ENCODE data around the gene POU5F2.

Gene POU5F2

GRCh38 chr5:93741136-93741811, at the start of gene POU5F2:
POU5F2 (minus strand) TSS chr5:93741600; CDS start chr5:93741563, 37 bp downstream.
- Mint-ChIP-seq H3K36me3 (peaks cover 56% of the 10 kb centered on the region), H3K4me3 (no peak within 1 kb of the TSS), H3K9me3 (peaks cover 13% of the 10 kb centered on the region), H3K4me1 (no peaks in the 10 kb centered on the region), H3K27me3 (no peaks in the 10 kb centered on the region), H3K27ac (no peak within 1 kb of the TSS)

GRCh38 chr5:93790401-93790800, 49.0 kb upstream of the POU5F2 start:
- Mint-ChIP-seq H3K4me1 (no peaks in the 10 kb centered on the region), H3K36me3 (peaks cover 10% of the 10 kb centered on the region), H3K9me3 (no peaks in the 10 kb centered on the region), H3K27ac (no peak overlapping the region), H3K27me3 (no peaks in the 10 kb centered on the region), H3K4me3 (no peak overlapping the region)

GRCh38 chr5:93789173-93790067, 48.0 kb upstream of the POU5F2 start:
- Mint-ChIP-seq H3K36me3 (peaks cover 7% of the 10 kb centered on the region), H3K9me3 (no peaks in the 10 kb centered on the region), H3K4me1 (no peaks in the 10 kb centered on the region), H3K4me3 (no peak overlapping the region), H3K27me3 (no peaks in the 10 kb centered on the region), H3K27ac (no peak overlapping the region)

- Mint-ChIP-seq H3K36me3 (peaks cover 7% of the 10 kb centered on the region), H3K4me1 (no peaks in the 10 kb centered on the region), H3K27me3 (no peaks in the 10 kb centered on the region), H3K9me3 (no peaks in the 10 kb centered on the region), H3K27ac (no peak overlapping the region), H3K4me3 (no peak overlapping the region)
Observed at GRCh38 chr5:93787598-93787997, 46.2 kb upstream of the POU5F2 start.

GRCh38 chr5:93785475-93785874, 44.1 kb upstream of the POU5F2 start:
- Mint-ChIP-seq H3K4me3 (no peak overlapping the region), H3K27me3 (no peaks in the 10 kb centered on the region), H3K4me1 (no peaks in the 10 kb centered on the region), H3K36me3 (peaks cover 21% of the 10 kb centered on the region), H3K9me3 (no peaks in the 10 kb centered on the region), H3K27ac (no peak overlapping the region)

GRCh38 chr5:93782978-93783377, 41.6 kb upstream of the POU5F2 start:
- no peaks in the 10 kb centered on the region for H3K9me3 Mint-ChIP-seq
- H3K4me1 Mint-ChIP-seq, result no peaks in the 10 kb centered on the region
- peaks cover 26% of the 10 kb centered on the region for H3K36me3 Mint-ChIP-seq
- H3K27me3 Mint-ChIP-seq, result no peaks in the 10 kb centered on the region
- H3K4me3 Mint-ChIP-seq, result no peak overlapping the region
- H3K27ac Mint-ChIP-seq, result no peak overlapping the region

- H3K27me3 Mint-ChIP-seq, result no peaks in the 10 kb centered on the region
- no peak overlapping the region for H3K27ac Mint-ChIP-seq
- H3K36me3 Mint-ChIP-seq, result peaks cover 44% of the 10 kb centered on the region
- peaks cover 6% of the 10 kb centered on the region for H3K9me3 Mint-ChIP-seq
- H3K4me1 Mint-ChIP-seq, result no peaks in the 10 kb centered on the region
- H3K4me3 Mint-ChIP-seq, result no peak overlapping the region
Observed at GRCh38 chr5:93777620-93778019, 36.2 kb upstream of the POU5F2 start.

- peaks cover 13% of the 10 kb centered on the region for H3K4me1 Mint-ChIP-seq
- H3K27me3 Mint-ChIP-seq, result no peaks in the 10 kb centered on the region
- H3K36me3 Mint-ChIP-seq, result peaks cover 47% of the 10 kb centered on the region
- peaks cover 25% of the 10 kb centered on the region for H3K9me3 Mint-ChIP-seq
- H3K4me3 Mint-ChIP-seq, result no peak overlapping the region
- no peak overlapping the region for H3K27ac Mint-ChIP-seq
Observed at GRCh38 chr5:93756372-93756771, 15.0 kb upstream of the POU5F2 start.

GRCh38 chr5:93755716-93756115, 14.3 kb upstream of the POU5F2 start:
- Mint-ChIP-seq H3K9me3 (peaks cover 24% of the 10 kb centered on the region), H3K4me1 (peaks cover 13% of the 10 kb centered on the region), H3K4me3 (no peak overlapping the region), H3K27me3 (no peaks in the 10 kb centered on the region), H3K27ac (no peak overlapping the region), H3K36me3 (peaks cover 44% of the 10 kb centered on the region)

GRCh38 chr5:93748875-93749397, 7.5 kb upstream of the POU5F2 start:
- Mint-ChIP-seq H3K36me3 (peaks cover 16% of the 10 kb centered on the region), H3K27me3 (no peaks in the 10 kb centered on the region), H3K9me3 (no peaks in the 10 kb centered on the region), H3K4me3 (no peak overlapping the region), H3K4me1 (peaks cover 5% of the 10 kb centered on the region), H3K27ac (no peak overlapping the region)

GRCh38 chr5:93746406-93747056, 5.1 kb upstream of the POU5F2 start:
- Mint-ChIP-seq H3K27ac (no peak overlapping the region), H3K4me1 (peaks cover 5% of the 10 kb centered on the region), H3K27me3 (no peaks in the 10 kb centered on the region), H3K4me3 (no peak overlapping the region), H3K36me3 (peaks cover 28% of the 10 kb centered on the region), H3K9me3 (peaks cover 7% of the 10 kb centered on the region)

GRCh38 chr5:93736284-93736683, 5.1 kb downstream of the POU5F2 start:
- Mint-ChIP-seq H3K36me3 (peaks cover 40% of the 10 kb centered on the region), H3K27ac (no peak overlapping the region), H3K27me3 (no peaks in the 10 kb centered on the region)

GRCh38 chr5:93735378-93735777, 6.0 kb downstream of the POU5F2 start:
- H3K4me1 Mint-ChIP-seq, result no peaks in the 10 kb centered on the region
- H3K9me3 Mint-ChIP-seq, result peaks cover 6% of the 10 kb centered on the region
- no peak overlapping the region for H3K27ac Mint-ChIP-seq
- no peaks in the 10 kb centered on the region for H3K27me3 Mint-ChIP-seq
- no peak overlapping the region for H3K4me3 Mint-ChIP-seq
- H3K36me3 Mint-ChIP-seq, result peaks cover 37% of the 10 kb centered on the region

More at GRCh38 chr5:93736284-93736683, 5.1 kb downstream of the POU5F2 start:
- Mint-ChIP-seq H3K9me3 (peaks cover 6% of the 10 kb centered on the region), H3K4me1 (no peaks in the 10 kb centered on the region), H3K4me3 (no peak overlapping the region)

- Mint-ChIP-seq H3K4me1 (no peaks in the 10 kb centered on the region), H3K4me3 (no peak overlapping the region), H3K36me3 (peaks cover 14% of the 10 kb centered on the region), H3K27ac (no peak overlapping the region), H3K9me3 (no peaks in the 10 kb centered on the region), H3K27me3 (no peaks in the 10 kb centered on the region)
Observed at GRCh38 chr5:93731987-93732386, 9.4 kb downstream of the POU5F2 start.

- Mint-ChIP-seq H3K27me3 (no peaks in the 10 kb centered on the region), H3K27ac (no peak overlapping the region), H3K9me3 (no peaks in the 10 kb centered on the region), H3K36me3 (peaks cover 6% of the 10 kb centered on the region), H3K4me3 (no peak overlapping the region), H3K4me1 (peaks cover 21% of the 10 kb centered on the region)
Observed at GRCh38 chr5:93726595-93726994, 14.8 kb downstream of the POU5F2 start.
